HG03103 (cell line): ENCODE results near the gene SAMD5.

Source experiments
- ATAC-seq: cut with Tn5 transposase; IDR thresholded peaks from one replicate; pipeline ENCODE4 v1.9.1; 2021; ENCODE audit warnings: low read depth; ENCODE audit not compliant: unreplicated experiment

The SAMD5 gene

GRCh38 chr6:147508042-147508865 is at the start of gene SAMD5:
SAMD5 (plus strand) TSS chr6:147508690; CDS start chr6:147508929, 239 bp downstream.
- ATAC-seq: peak; percentile 43

GRCh38 chr6:147459780-147460179 is 48.7 kb upstream of the SAMD5 start:
- no peak for ATAC-seq

GRCh38 chr6:147463651-147464050 is 44.8 kb upstream of the SAMD5 start:
- ATAC-seq: no peak

- no peak for ATAC-seq
Observed at GRCh38 chr6:147467428-147467827, 41.1 kb upstream of the SAMD5 start.

GRCh38 chr6:147467886-147468285 is 40.6 kb upstream of the SAMD5 start:
- ATAC-seq: no peak

GRCh38 chr6:147468634-147469033 is 39.9 kb upstream of the SAMD5 start:
- no peak for ATAC-seq

- ATAC-seq: no peak
Observed at GRCh38 chr6:147479857-147480256, 28.6 kb upstream of the SAMD5 start.

- ATAC-seq: peak; percentile 81
Observed at GRCh38 chr6:147486683-147487082, 21.8 kb upstream of the SAMD5 start.

- no peak for ATAC-seq
Observed at GRCh38 chr6:147497472-147497871, 11.0 kb upstream of the SAMD5 start.

- ATAC-seq: no peak
Observed at GRCh38 chr6:147503587-147503986, 4.9 kb upstream of the SAMD5 start.

GRCh38 chr6:147504848-147505247 is 3.6 kb upstream of the SAMD5 start:
- ATAC-seq: no peak

- ATAC-seq: peak; percentile 40
Observed at GRCh38 chr6:147506704-147507114, 1.8 kb upstream of the SAMD5 start.

GRCh38 chr6:147507162-147508041 is 1.1 kb upstream of the SAMD5 start:
- ATAC-seq: no peak

- no peak for ATAC-seq
Observed at GRCh38 chr6:147508866-147509608, 547 bp downstream of the SAMD5 start.

GRCh38 chr6:147509891-147510290 is 1.4 kb downstream of the SAMD5 start:
- ATAC-seq: no peak

- no peak for ATAC-seq
Observed at GRCh38 chr6:147510929-147511590, 2.6 kb downstream of the SAMD5 start.

- ATAC-seq: no peak
Observed at GRCh38 chr6:147514831-147515230, 6.3 kb downstream of the SAMD5 start.

- ATAC-seq: no peak
Observed at GRCh38 chr6:147515327-147515726, 6.8 kb downstream of the SAMD5 start.

- no peak for ATAC-seq
Observed at GRCh38 chr6:147522597-147522996, 14.1 kb downstream of the SAMD5 start.

GRCh38 chr6:147525519-147526209 is 17.2 kb downstream of the SAMD5 start:
- ATAC-seq: no peak
